ENCODE data around the gene CD160.

- no peak for TF ChIP-seq CTCF (conservative IDR thresholded peaks at IDR 0.05; ENCODE audit: low read depth, low read length)
- no peak for TF ChIP-seq EZH2 (IDR thresholded peaks at IDR 0.05; ENCODE audit: borderline replicate concordance, low read depth, low read length, poor library complexity, severe bottlenecking)
These were observed 65.1 kb downstream of the CD160 start for GRCh38 chr1:145784409-145784808.

Measured in A673 (cell line).